Astrocyte of the cerebellum (primary cell): ENCODE results near the gene FIBCD1.

Experiments
- DNase-seq: peaks from one replicate; pipeline ENCODE4 v3.0.0-alpha.2; 2011; ENCODE audit warnings: low read depth
- H3K4me3 ChIP-seq: 2 replicates; pipeline ENCODE4 v1.5.1; 2011; ENCODE audit warnings: mild to moderate bottlenecking, low read depth, low read length, moderate library complexity
- in situ Hi-C: cut with HindIII; loops from 2 replicates; pipeline ENCODE4 v1.10.0; 2017; ENCODE audit warnings: low sequenced_read_pairs
- TF ChIP-seq, protein P1 (sequence below): IDR thresholded peaks from 2 replicates; pipeline ENCODE4 v1.5.1; 2012; ENCODE audit warnings: low read length, low read depth, moderate library complexity, mild to moderate bottlenecking; ENCODE audit errors: missing control alignments

FIBCD1 gene

DNA sequence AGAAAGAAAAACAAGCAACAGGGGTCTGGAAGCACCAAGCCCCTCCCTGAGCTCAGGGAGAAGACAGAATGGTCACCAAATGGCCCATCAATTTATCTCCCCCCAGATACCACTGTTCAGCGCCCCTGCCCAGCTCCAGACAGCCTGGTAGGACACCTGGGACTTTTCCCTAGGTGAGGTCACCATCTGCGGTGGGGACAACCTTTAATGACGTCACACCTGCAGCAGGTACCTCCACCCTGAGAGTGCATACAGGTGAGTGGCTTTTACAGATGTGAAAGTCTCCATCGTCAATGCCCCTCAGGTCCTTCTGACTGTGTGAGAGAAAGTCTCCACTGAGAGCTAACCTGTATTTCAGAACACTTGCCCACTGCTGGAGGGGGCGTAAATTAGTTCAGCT lies 35.6 kb upstream of the FIBCD1 start:
- in situ Hi-C loops: no loop called here
- no peak for DNase-seq

DNA sequence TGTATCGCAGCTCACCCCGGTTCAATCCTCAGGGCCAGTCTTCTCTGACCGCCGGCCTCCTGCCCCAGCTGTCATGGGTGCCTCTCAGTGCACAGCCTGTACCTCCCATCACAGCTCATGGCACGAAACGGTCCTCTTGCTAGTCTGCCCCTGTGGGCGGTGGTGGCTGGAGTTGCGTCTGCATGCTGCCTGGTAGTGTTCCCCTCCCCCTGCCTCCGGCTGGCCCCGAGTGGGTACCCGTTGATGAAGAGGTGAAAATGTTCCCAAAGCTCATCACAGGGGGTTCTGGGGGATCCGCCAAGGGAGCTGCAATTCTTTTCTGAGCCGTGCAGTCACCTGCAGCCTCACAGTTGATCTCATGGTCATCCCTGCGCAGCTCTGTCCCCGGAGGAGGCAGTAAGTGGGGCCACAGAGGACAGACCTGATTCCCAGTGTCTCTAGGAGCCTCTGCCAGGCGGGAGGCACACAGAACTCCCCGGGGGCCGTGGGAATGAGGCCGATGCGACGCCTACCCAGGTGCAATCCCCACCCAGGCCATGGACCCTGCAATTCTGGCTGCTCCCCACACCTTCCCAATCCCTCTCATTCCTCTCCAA lies 34.7 kb upstream of the FIBCD1 start:
- no peak for DNase-seq
- H3K4me3 ChIP-seq: no peak overlapping the region
- TF ChIP-seq, protein P1, sequence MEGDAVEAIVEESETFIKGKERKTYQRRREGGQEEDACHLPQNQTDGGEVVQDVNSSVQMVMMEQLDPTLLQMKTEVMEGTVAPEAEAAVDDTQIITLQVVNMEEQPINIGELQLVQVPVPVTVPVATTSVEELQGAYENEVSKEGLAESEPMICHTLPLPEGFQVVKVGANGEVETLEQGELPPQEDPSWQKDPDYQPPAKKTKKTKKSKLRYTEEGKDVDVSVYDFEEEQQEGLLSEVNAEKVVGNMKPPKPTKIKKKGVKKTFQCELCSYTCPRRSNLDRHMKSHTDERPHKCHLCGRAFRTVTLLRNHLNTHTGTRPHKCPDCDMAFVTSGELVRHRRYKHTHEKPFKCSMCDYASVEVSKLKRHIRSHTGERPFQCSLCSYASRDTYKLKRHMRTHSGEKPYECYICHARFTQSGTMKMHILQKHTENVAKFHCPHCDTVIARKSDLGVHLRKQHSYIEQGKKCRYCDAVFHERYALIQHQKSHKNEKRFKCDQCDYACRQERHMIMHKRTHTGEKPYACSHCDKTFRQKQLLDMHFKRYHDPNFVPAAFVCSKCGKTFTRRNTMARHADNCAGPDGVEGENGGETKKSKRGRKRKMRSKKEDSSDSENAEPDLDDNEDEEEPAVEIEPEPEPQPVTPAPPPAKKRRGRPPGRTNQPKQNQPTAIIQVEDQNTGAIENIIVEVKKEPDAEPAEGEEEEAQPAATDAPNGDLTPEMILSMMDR: no peak
- in situ Hi-C loops: no loop called here

More for the DNA sequence above, 35.6 kb upstream of the FIBCD1 start:
- TF ChIP-seq, protein P1: no peak
- no peak overlapping the region for H3K4me3 ChIP-seq

DNA sequence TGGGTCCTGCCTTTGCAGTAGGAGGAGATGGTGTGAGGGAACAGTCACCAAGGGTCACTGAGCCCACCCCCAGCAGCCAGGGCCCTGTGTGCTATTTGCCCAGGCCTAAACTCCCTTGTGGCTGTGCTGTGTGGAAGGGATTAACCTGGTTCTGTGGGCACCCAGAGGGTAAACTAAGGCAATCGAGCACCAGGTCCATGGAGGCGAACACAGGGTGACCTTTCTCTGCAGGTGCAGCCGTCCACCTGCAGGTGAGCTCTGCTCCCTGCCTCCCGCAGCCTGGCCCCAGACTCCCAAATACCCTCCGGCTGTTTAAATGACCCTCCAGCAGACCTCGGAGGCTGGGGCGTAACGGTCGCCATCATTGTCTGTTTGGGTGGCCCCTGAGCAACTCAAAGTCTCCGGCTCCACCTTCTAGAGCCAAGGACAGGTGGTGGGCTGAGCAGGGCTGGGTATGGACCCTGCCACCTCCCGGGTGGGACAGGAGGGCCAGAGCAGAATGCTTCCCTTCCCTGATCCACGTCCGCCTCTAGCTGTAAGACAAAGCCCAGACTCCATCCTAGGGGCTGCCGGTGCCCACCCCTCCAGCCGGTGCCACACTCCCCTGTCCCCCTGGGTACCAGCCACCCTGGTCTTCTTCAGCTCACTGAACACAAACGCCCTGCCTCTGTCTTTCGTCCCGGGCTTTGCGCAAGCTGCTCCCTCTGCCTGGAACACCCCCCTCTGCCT lies 34.1 kb upstream of the FIBCD1 start:
- in situ Hi-C loops: no loop called here
- TF ChIP-seq, protein P1: no peak
- no peak overlapping the region for H3K4me3 ChIP-seq
- no peak for DNase-seq

DNA sequence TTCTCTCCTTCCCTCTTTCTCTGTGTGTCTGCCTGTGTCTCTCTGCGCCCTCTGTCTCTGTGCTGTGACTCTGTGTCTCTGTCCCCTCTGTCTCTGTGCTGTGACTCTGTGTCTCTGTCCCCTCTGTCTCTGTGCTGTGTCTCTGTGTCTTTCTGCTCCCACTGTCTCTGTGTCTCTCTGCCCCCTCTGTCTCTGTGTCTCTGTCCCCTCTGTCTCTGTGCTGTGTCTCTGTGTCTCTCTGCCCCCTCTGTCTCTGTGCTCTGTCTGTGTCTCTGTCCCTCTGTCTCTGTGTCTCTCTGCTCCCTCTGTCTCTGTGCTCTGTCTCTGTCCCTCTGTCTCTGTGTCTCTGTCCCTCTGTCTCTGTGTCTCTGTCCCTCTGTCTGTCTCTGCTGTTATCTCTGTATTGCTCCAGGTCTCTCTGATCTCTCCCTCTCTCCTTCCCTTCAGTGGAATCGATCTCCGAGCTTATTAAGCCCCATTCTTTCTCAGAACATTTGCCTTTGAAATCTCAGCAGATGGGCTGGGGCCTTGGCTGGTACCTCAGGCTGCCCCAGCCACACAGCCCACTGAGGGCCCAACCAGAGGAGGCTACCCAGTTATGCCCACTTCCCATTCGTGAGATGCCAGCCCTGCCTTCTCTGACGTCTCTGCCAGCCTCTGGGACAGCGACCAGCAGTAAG lies 33.4 kb upstream of the FIBCD1 start:
- in situ Hi-C loops: no loop called here
- no peak for DNase-seq
- no peak overlapping the region for H3K4me3 ChIP-seq
- TF ChIP-seq, protein P1: no peak

DNA sequence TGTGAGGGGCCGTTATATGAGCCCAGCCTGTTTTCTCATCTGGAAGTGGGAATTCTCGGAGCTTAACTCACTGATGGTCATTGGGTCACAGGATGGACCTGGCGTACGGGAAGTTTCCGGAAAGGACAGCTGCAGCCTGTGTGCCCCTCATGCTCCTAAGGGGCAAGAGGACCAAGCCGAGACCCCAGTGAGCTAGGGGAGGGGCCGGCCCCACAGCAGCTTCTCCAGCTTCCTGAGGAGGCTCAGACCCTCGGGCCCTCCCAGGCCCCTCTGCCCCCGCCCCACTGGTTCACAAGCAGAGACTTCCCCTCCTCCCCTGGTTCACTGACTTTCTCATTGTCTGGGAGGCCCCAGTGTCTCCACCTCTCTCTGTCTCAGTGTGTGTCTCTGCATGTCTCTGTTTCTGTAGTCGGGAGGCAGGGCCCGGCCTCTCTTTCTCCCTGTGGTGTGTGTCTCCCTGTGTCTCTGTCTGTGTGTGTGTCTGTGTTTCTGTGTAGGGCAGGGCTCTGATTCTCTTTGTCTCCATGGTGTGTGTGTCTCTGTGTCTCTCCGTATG lies 32.3 kb upstream of the FIBCD1 start:
- TF ChIP-seq, protein P1: no peak
- DNase-seq: no peak
- in situ Hi-C loops: no loop called here
- no peak overlapping the region for H3K4me3 ChIP-seq

DNA sequence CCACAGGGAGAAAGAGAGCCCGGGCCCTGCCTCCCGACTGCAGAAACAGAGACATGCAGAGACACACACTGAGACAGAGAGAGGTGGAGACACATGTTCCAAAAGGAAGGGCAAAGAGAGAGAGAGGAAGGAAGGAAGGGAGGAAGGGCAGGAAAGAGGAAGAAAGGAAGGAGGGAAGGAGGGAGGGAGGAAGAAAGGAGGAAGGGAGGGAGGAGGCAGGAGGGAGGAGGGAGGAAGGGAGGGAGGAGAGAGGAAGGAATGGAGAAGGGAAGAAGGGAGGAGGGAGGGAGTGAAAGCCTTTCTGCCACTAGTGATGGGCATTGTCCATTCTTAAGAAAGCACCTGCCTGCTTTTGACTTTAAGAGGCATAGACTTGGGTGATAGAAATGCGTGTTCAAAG lies 31.8 kb upstream of the FIBCD1 start:
- TF ChIP-seq, protein P1: no peak
- H3K4me3 ChIP-seq: no peak overlapping the region
- in situ Hi-C loops: no loop called here
- DNase-seq: no peak
